Smooth muscle cell of the umbilical artery (primary cell): Measurements from ENCODE around the gene XKR7. TPM values are rescaled to one million over a fixed set of nuclear protein-coding genes. Genes with fewer than 3 reads are reported as not detected.

Experiments
- total RNA-seq: library from RNA; depleted of rRNA; stranded (reverse); fragments of >200 nt; gene quantifications from 2 replicates; pipeline ENCODE4 v1.2.3, GENCODE V29; 2014

The XKR7 gene, protein sequence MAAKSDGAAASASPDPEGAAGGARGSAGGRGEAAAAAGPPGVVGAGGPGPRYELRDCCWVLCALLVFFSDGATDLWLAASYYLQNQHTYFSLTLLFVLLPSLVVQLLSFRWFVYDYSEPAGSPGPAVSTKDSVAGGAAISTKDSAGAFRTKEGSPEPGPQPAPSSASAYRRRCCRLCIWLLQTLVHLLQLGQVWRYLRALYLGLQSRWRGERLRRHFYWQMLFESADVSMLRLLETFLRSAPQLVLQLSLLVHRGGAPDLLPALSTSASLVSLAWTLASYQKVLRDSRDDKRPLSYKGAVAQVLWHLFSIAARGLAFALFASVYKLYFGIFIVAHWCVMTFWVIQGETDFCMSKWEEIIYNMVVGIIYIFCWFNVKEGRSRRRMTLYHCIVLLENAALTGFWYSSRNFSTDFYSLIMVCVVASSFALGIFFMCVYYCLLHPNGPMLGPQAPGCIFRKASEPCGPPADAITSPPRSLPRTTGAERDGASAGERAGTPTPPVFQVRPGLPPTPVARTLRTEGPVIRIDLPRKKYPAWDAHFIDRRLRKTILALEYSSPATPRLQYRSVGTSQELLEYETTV
- total RNA-seq = under 0.01 TPM in 1 of 2 replicates, not detected in the other

DNA sequence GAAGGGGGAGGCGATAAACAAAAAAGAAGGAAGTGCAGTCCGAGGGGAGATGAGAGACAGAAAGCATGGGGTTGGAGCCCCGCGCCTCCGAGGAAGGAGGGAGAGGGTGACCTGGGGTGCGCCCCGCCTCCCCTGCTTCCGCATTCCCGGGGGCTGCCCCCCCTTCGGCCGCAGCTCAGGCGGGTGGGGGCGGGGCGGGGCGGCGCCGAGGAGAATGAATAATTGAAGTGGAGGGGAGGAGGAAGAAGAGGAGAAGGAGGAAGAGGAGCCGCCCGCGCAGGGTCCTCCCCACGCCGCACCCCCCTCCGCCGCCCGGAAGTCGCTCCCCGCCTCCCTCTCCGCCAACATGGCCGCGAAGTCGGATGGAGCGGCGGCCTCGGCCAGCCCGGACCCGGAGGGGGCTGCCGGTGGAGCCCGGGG is at the start of gene XKR7:
Gene XKR7 (plus strand): TSS at position 322 of the 420 bp plus-strand sequence. CDS start 25 bp downstream, at position 347.

DNA sequence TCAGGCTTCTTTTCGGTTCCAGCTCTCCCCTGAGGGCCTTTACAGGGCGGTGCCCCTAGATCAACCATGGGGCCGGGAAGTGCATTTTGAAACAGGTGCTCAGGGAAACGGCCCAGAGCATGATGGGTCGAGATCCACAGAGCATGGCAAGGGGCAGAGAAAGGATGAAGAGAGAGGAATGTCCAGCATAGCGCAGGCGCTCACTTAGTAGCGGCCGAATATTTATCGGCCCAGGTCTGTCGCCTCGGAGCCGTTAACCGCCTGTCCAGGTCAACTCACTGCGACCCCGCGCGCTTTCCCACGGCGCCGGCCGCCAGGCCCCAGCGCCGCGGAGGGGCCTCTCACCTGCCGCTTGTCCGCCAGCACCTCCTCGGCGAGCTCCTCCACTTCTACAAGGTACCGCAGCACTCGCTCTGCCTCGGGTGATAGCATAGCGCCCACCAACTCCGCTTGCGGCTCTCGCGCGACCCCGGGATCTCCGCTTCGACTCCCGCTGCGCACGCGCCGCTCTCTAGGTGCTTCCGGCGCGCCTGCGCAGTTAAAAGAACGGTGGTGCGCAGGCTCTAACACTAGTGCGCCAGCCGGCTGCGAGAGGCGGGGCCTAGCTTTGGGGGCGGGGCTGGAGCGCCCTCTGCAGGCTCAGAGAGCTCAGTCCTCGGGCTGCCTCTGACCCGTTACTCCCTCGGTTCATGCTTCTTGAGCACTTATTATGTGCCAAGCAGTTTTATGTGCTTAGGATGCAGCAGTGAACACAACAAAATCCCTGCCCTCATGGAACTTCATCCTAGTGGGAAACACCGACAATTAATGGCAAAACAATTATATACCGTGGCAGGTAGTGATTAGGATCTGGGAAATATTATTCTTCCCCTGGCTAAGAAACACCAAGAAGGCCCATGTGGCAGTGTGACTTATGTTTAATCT is 16.2 kb upstream of the XKR7 start, which contains the start of gene PDRG1:
Gene PDRG1 (minus strand): TSS at position 517 of the 924 bp plus-strand sequence. CDS start 85 bp downstream, at position 432.

DNA sequence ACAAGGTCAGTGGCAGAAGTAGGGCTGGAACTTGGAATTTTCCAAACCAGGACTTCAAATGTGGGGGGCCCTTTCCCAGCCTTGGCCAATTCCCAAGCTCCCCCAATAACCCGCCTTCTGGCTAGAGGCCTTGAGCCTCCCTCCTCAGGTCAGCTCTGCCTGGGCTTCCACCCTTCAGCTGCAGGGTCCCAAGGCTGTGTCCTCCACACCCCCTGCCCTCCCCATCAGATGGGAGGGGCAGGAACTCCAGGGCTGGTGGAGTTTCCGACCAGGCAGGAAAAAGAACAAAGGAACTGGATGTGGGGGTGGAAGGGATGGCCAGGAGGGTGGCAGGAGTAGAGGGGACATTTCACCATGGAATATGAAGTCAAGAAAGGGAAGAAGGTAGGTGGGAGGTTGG is 42.1 kb downstream of the XKR7 start, which contains the start of gene CCM2L:
Gene CCM2L (plus strand): TSS at position 338 of the 400 bp plus-strand sequence. CDS start 17 bp downstream, at position 355.

DNA sequence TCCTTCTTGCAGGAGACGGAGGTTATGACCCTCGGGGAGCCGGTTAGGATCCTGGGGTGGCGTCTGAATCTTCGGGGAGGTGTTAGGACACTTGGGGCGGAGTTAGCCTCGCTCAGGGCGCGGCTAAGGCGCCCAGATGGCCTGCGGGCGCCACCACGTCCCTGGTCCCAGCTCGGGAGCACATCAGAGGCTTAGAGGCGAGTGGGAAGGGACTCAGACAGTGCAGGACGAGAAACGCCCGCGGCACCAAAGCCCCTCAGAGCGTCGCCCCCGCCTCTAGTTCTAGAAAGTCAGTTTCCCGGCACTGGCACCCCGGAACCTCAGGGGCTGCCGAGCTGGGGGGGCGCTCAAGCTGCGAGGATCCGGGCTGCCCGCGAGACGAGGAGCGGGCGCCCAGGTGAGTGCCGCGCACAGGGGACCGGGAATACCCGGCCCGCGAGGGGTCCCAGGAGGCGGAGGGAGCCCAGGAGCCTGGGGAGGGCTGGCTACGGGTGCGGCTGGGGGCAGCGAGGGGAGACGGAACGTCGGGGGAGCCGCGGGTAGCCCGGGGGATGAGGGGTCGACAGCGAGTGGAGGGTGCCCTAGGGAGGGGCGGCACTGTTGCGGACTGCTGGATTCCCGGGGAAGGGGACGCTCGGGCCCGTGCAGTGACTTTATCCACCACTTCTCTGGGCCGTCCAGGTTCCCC is 84.3 kb downstream of the XKR7 start, which contains the start of gene HCK:
Gene HCK (plus strand): TSS at position 153 of the 688 bp plus-strand sequence.

Other genes starting within 250 kb of the XKR7 start
- gene BCL2L1, start 245.3 kb upstream of the XKR7 start, total RNA-seq = 39.8 and 66.0 TPM in 2 replicates
- gene TPX2, start 228.9 kb upstream of the XKR7 start, total RNA-seq = 4.2 and 28.5 TPM in 2 replicates
- 0.14 TPM in 1 of 2 replicates, not detected in the other for gene MYLK2, start 148.8 kb upstream of the XKR7 start, total RNA-seq
- gene FOXS1, start 122.5 kb upstream of the XKR7 start, total RNA-seq = 1.1 and 1.2 TPM in 2 replicates
- not detected in 2 replicates for gene DUSP15, start 97.6 kb upstream of the XKR7 start, total RNA-seq
- gene TTLL9, start 97.5 kb upstream of the XKR7 start, total RNA-seq = not detected in 2 replicates
- gene PDRG1, start 16.1 kb upstream of the XKR7 start, total RNA-seq = 2.4 and 3.5 TPM in 2 replicates
- gene CCM2L, start 42.3 kb downstream of the XKR7 start, total RNA-seq = not detected in 2 replicates
- gene HCK, start 84.1 kb downstream of the XKR7 start, total RNA-seq = not detected in 2 replicates
- 42.8 and 54.8 TPM in 2 replicates for gene TM9SF4, start 141.6 kb downstream of the XKR7 start, total RNA-seq
- 3.3 and 4.8 TPM in 2 replicates for gene PLAGL2, start 239.6 kb downstream of the XKR7 start, total RNA-seq
- gene POFUT1, start 239.7 kb downstream of the XKR7 start, total RNA-seq = 66.8 and 74.7 TPM in 2 replicates